NT2/D1 (cell line): ENCODE data around the gene PICALM.

Source experiments
- SUZ12 ChIP-seq: IDR thresholded peaks from 2 replicates; pipeline ENCODE4 v1.6.1; 2011; ENCODE audit not compliant: insufficient read length, insufficient read depth; ENCODE audit errors: extremely low read depth
- ZNF274 ChIP-seq: IDR thresholded peaks from 2 replicates; pipeline ENCODE4 v1.6.1; 2011; ENCODE audit warnings: mild to moderate bottlenecking, low read depth, low read length

GRCh38 chr11:86035920-86036319 lies 33.0 kb downstream of the PICALM start:
- no peak for TF ChIP-seq ZNF274
- no peak for TF ChIP-seq SUZ12
